ENCODE measurements around the gene MAML2. TPM values are rescaled to one million over a fixed set of nuclear protein-coding genes. Genes with fewer than 3 reads are reported as not detected.

MAML2 gene
- total and polyA plus RNA-seq, 9 of the 15 experiments (the other 6 are each of a cell fraction or from before 2014, with no cell fraction given), result 0.79 to 6.8 (median 4.8) TPM

- ChIA-PET CTCF (ENCODE audit: low intra/inter-chr PET ratio) (no interaction called here), POLR2A (no interaction called here)
- ATAC-seq (no peak), FAIRE-seq (no peak), DNase-seq (ENCODE audit: extremely low read depth in 1 of 4, low spot score in 3 of 4) (no peak)
- BruUV-seq (replicated peaks), result no TSS peak
- Histone ChIP-seq H3K36me3 (ENCODE audit: control insufficient read depth, insufficient read depth, low read length) (no peaks in the 10 kb centered on the region), H3K9me3 (replicated peaks; ENCODE audit: control insufficient read depth, insufficient read depth, low read depth, low read length) (no peaks in the 10 kb centered on the region), H3K9me1 (ENCODE audit: control insufficient read depth, insufficient read depth, low read length) (no peaks in the 10 kb centered on the region), H3K79me2 (ENCODE audit: control insufficient read depth, insufficient read depth, low read length) (no peaks in the 10 kb centered on the region), H4K20me1 (replicated peaks; ENCODE audit: control insufficient read depth, insufficient read depth, low read length) (no peaks in the 10 kb centered on the region), H3K4me3 (no peak overlapping the region), H2AFZ (ENCODE audit: low read depth, low read length) (no peak overlapping the region), H3K9ac (ENCODE audit: insufficient read depth in 1 of 2, low read depth in 2 of 2, low read length in 2 of 2) (no peak overlapping the region), H3K27ac (ENCODE audit: extremely low read depth, low read depth, low read length) (no peak overlapping the region), H3K27me3 (ENCODE audit: control insufficient read depth in 2 of 2, insufficient read depth in 2 of 2, low read length in 2 of 2) (no peaks in the 10 kb centered on the region), H3K4me1 (replicated peaks in 1 of 2; ENCODE audit: control insufficient read depth in 2 of 2, insufficient read depth in 2 of 2, low read length in 2 of 2) (no peaks in the 10 kb centered on the region; a peak in 1 of 5 replicates), H3K4me2 (ENCODE audit: insufficient read depth, low read length) (no peak overlapping the region)
- in situ Hi-C loops (cut with MboI) (no loop called here), intact Hi-C loops (cut with micrococcal nuclease) (no loop called here)
- 25% methylated on average over 1 of the region's 1 CpG for WGBS (ENCODE audit: insufficient coverage, low coverage, missing lambda C conversion rate)
- no peak for TF ChIP-seq GABPB1 (CRISPR knock-in tag; IDR thresholded peaks at IDR 0.05)
- TF ChIP-seq ZNF384 (IDR thresholded peaks at IDR 0.05; ENCODE audit: low read depth, low read length), result no peak
- no peak for TF ChIP-seq MCM5 (IDR thresholded peaks at IDR 0.05; ENCODE audit: low read depth)
- TF ChIP-seq ZNF707 (CRISPR knock-in tag; conservative IDR thresholded peaks at IDR 0.05), result no peak
- no peak for TF ChIP-seq RBM22 (IDR thresholded peaks at IDR 0.05; ENCODE audit: low read depth, low read length, poor library complexity, severe bottlenecking)
- TF ChIP-seq IRF9 (tag; IDR thresholded peaks at IDR 0.05), result no peak
- TF ChIP-seq ELF4 (CRISPR knock-in tag; IDR thresholded peaks at IDR 0.05), result no peak
- TF ChIP-seq ARID4B (CRISPR knock-in tag; IDR thresholded peaks at IDR 0.05), result no peak
- peak in 1 of 2 experiments; percentile 55; a peak in 1 of 4 replicates for TF ChIP-seq HDAC1 (IDR thresholded peaks at IDR 0.05)
- TF ChIP-seq NR0B1 (IDR thresholded peaks at IDR 0.05; ENCODE audit: partially characterized antibody), result no peak
- no peak for TF ChIP-seq ZMIZ1 (IDR thresholded peaks at IDR 0.05; ENCODE audit: low read depth in 2 of 2, low read length in 2 of 2)
Observed at GRCh38 chr11:96002754-96003290, 340.2 kb downstream of the MAML2 start.

All from K562 (cell line).